Superior temporal gyrus (tissue), 1 donor: ENCODE measurements around the gene HCN4.
A peak's percentile ranks its signal among the peaks of the same experiment; 100 is the strongest.
"Not testable (repeated sequence)": the region's sequence is repeated elsewhere in the genome, so short reads cannot be mapped to it uniquely, and the experiment has no call there.

ENCODE experiments used
- DNase-seq: peaks from one replicate; pipeline ENCODE4 v3.0.0-alpha.2; 2016; ENCODE audit errors: extremely low spot score

Gene HCN4

DNA sequence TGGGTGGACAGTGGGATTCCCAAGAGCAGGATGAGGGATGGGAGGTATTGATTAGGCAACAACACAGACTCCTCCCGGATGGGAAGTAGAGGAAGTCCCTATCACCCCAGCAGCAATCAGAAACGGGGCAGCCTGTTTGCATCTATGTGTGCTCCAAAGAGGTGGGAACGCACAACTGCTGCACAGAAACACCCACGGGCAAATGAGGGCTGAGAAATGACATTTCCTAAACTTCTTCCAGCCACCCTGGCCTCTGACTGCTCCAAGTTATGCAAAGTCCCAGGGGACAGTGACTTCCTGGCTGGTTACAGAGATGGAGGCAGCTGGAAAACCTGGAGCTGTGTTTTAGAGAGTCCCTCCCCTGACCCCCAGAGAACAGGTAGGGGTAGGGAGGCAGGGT is 42.6 kb downstream of the HCN4 start:
- DNase-seq: no peak

- no peak for DNase-seq
These were observed 43.4 kb downstream of the HCN4 start for GRCh38 chr15:73325191-73325861.

DNA sequence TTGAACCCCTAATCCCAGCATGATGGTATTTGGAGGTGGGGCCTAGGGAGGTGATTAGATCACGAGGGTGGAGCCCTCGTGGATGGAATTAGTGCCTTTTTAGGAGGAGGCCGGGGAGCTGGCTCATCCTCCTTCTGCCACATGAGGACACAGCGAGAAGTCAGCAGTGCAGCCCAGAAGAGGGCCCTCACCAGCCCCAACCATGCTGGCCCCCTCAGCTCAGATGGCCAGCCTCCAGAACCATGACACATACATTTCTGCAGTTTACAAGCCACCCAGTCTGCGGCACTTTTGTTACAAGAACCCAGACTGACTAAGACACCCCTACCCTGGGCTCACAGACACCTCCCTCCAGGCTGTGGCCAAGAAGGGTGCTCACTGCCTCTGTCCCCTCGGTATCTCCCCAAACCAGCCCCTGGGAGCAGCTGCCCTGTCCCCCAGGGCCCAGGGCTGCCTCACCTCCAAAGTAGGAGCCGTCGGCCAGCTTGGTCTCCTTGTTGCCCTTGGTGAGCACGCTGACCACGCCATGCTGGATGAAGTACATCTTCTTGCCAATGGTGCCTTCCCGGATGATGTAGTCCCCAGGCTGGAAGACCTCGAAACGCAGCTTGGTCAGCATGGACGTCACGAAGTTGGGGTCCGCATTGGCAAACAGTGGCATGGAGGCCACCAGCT is 44.1 kb downstream of the HCN4 start:
- DNase-seq: no peak

DNA sequence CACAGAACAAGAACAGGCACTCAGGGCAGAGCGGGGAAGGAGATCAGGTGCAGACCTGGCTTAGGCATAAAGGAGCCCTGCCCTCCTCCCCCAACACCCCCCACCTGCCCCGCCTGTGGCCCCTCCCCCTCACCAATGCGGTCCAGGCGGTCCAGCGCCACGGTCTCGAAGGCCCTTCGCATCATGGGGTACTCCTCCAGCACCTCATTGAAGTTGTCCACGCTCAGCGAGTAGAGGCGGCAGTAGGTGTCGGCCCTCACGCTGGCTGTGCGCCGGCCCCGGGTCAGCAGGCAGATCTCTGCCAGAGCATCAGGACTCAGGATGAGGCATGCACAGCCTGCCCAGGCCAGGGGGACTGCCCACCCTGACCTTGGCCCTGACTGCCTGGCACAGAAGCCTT is 44.8 kb downstream of the HCN4 start:
- DNase-seq: no peak

GRCh38 chr15:73323374-73323955 is 45.3 kb downstream of the HCN4 start:
- DNase-seq: no peak

GRCh38 chr15:73322665-73323373 is 45.9 kb downstream of the HCN4 start:
- no peak for DNase-seq

- DNase-seq: no peak
These were observed 47.0 kb downstream of the HCN4 start for GRCh38 chr15:73321496-73322450.

DNA sequence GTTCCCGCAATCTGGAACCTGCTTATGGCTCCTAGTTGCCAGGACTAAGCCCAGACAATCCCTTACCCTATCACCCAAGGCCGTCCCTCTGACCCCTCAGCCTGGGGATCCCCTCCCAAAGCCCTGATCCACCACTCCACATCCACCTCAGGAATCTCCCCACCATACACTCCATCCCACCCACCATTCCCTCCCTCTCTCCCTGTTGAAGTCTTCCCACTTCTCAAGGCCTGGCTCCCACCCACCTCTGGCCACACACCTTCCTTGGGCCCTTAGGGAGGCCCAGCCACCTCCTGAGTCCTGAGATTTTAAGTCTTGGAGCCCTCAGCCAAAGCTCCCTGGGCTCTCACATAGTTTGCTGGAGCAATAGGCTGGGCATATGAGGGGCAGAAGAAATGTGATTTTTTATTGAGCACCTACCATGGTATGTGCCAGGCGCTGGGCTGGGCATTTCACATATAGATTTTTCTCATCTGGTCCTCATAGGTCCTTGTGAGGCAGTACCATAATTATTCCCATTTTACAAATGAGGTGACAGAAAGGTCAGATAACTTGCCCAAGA is 48.1 kb downstream of the HCN4 start:
- DNase-seq: no peak

GRCh38 chr15:73319460-73320245 is 49.1 kb downstream of the HCN4 start:
- DNase-seq: no peak

DNA sequence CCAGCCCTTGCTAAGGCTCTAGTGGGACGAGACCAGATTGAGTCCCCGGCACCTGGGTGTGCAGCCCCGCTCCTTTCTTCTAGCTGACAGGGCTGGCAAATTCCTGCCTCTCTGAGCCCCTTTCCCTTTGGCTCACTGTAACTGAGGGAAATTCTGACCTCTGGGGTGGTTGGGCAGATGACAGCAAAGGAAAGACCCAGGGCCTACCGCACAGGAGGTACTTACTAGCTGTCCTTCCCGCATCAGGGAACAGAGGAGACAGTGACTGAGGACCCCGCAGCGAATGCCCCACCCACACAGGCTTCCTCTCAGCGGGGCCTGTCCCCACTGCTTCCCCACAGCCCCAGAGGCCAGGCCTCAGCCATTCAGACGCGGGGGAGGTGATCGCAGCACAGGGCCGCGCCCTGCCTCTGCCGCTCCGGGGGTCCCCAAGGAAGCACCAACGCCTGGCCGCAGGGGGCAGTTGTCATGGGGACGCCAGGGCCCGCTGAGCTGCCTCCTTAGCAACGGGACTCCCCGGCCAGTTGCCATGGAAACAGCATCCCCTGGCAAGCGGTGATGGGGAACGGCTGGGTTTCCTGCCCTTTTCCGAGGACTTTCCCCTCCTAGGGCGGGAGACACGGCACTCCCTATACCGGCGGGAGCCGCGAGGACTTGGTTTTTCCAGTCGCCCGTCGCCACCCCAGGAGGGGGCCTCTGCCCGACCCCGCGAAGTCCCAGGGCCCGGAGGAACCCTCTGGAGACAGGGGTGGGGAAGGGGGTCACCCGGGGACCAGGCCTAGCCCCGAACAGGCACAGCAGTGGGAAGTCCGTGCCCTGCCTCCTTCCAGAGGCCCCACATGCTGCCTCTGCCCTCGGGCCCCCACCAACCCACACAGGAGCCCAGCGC is 50.1 kb downstream of the HCN4 start:
- no peak for DNase-seq

DNA sequence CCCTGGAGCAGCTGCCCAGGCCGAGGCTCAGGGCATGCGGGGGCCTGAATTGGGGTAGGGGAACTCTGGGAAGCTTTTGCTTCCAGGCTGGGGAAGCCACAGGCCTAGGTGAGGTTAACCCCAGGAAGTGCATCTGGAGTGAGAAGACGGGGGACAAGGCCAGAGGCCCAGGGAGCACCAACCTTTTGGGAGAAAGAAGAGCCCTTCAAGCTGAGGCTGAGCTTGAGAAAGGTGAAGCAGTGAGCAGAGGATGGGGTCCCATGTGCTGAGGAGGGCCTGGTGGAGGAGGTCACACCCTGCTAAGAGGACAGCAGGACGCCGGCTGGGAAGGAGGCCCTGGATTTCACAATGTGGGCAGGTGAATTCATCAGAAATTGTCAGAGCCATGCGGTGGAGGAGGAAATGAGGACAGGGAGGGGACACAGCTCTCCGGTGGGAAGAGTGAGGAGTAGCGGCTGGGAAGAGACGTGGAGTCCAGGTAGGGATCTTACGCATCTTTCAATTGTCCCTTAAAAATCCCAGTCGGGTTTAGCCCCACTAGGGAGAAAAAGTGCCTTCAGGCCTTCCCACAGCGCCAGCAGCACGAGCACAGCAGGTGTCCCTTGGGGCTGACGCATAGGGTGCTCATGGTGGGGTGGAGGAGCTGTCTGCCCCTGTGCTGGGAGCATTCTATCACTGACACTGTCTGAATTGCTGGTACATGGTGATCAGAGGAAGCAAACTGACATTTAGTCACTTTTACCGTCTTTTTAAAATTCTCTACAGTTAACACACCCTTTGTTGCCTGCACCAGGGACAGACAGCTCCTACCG is 50.9 kb downstream of the HCN4 start:
- DNase-seq: peak; percentile 14

GRCh38 chr15:73313861-73314260 is 54.9 kb downstream of the HCN4 start:
- no peak for DNase-seq

DNA sequence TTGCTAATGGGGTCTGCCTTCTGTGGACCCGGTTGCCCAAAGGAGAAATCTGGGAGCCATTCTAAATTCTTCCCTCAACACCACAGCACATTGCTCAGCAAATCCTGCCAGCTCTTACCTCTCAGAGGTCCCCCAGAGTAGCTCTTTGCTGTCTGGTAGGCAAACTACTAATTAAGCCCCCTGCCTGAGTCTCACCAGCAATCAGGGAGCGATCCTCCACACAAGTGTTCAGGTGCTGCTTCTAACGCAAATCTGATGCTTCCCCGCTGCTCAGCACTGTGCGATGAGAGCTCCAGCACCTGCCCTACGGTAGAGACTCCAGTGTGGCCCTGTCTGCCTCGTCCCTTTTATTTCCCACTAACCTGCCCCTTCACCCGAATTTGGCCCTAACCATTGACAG is 60.5 kb downstream of the HCN4 start:
- no peak for DNase-seq

GRCh38 chr15:73305331-73306211 is 63.2 kb downstream of the HCN4 start:
- DNase-seq: peak; percentile 72

- DNase-seq: no peak
These were observed 65.1 kb downstream of the HCN4 start for GRCh38 chr15:73303636-73304035.

- DNase-seq: not testable (repeated sequence)
These were observed 68.5 kb downstream of the HCN4 start for GRCh38 chr15:73300286-73300685.

DNA sequence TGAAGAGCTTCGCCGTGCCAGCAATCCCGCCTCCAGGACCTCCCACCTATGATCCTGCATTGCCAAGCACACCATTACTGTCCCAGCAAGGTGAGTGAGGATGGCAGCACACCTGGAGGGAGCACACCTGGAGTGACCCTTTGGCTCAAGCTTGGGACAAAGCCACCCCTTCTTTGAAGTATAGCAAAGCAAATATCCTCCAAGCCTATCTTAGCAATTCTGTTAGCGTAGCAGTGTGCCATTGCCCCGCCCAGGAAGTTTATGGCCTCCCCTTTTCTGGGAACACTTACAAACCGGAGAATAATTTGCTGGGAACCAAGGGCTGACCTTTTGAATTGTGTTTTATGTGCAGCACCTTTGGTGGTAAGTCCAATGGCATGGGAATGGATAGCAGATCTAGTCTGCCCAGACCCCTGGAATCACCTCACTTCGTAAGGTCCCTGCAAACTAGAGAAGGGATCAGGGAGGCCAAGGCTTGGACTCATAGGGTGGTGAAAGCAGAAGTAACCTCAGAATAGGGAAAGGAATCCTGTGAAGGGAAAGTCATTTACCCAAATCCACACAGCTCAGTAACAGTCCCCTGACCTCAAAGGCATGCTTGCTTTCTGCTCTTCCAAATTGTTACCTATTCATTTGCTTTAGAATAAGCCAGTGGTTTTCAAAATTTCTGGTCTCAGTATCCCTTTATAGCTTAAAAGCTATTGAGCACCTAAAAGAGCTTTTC is 70.1 kb downstream of the HCN4 start:
- DNase-seq: no peak
